Activated T-cell treated with anti-CD3 and anti-CD28 coated beads, Interleukin-2, amount 50 U/mL, for 72 hours (primary cell): ENCODE measurements around the gene POLR3E. TPM values are rescaled to one million over a fixed set of nuclear protein-coding genes. Genes with fewer than 3 reads are reported as not detected.

Experiments
- ATAC-seq, 2 donors: fragments of 150-1000 bp; cut with Tn5 transposase; replicated peaks in 1 of 2; 2 replicates each; pipeline ENCODE4 v1.10.0; 2021; ENCODE audit warnings: moderate library complexity in 2 of 2, mild to moderate bottlenecking in 1 of 2
- DNase-seq, 2 donors: peaks; one replicate each; pipeline ENCODE4 v3.0.0; 2021 to 2022; ENCODE audit warnings: mixed read lengths in 1 of 2
- H3K27ac Mint-ChIP-seq: one replicate; pipeline ENCODE4 v1.8.0; 2022; ENCODE audit warnings: mild to moderate bottlenecking, moderate library complexity, mixed read lengths
- H3K27me3 Mint-ChIP-seq: one replicate; pipeline ENCODE4 v1.8.0; 2022; ENCODE audit warnings: low read depth, mixed read lengths
- H3K36me3 Mint-ChIP-seq, 2 donors: one replicate each; pipeline ENCODE4 v1.8.0; 2022; ENCODE audit warnings: mixed read lengths in 2 of 2, mild to moderate bottlenecking in 1 of 2; ENCODE audit not compliant: insufficient read depth in 2 of 2
- H3K4me1 Mint-ChIP-seq: one replicate; pipeline ENCODE4 v1.8.0; 2022; ENCODE audit warnings: low read depth, mixed read lengths
- H3K4me3 Mint-ChIP-seq, 2 donors: one replicate each; pipeline ENCODE4 v1.8.0; 2022; ENCODE audit warnings: mild to moderate bottlenecking in 2 of 2, mixed read lengths in 2 of 2, moderate library complexity in 2 of 2
- H3K9me3 Mint-ChIP-seq, 2 donors: one replicate each; pipeline ENCODE4 v1.8.0; 2022; ENCODE audit warnings: mixed read lengths in 2 of 2
- total RNA-seq, 2 donors: library from RNA; stranded (reverse); gene quantifications; one replicate each; pipeline ENCODE4 v1.2.3, GENCODE V29; 2022

Gene POLR3E
- total RNA-seq, 2 donors from 2014 or later: 57.5 to 59.5 TPM

DNA sequence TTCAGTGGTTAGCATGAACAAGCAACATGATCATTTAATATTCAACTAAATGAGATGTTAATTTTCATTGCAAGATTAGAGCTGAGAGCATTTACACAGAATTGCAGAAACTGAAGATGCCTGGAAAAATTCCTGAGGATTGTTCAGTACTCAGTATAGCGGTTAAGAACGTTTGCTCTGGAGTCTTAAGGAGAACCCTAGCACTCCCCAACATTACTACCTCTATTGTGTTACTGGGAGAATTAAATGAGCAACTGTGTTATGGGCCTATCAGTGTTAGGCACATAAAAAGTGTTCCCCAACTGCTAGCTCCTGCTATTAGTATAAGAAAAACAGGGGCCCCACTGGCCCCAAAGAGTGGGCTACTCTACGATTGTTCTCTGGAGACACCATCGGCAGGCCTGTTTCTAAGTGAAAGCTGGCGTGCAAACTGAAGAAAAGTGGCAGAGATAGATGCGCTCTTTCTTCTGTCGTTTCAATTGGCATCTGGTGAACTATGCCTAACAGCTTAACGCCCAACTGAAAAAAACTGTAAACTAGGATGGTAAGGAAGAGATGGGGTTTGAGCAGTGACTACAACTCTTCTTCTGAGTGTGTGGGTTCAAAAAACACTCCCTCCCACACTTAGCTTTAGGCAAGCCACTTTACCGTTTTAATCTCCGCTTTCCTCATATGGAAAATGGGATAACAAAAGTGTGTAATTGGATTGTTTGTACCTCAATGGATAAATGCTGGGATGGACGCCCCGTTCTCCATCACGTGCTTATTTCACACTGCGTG is 75.9 kb downstream of the POLR3E start:
- H3K9me3 Mint-ChIP-seq: no peaks in the 10 kb centered on the region
- peaks cover 2 to 8% of the 10 kb centered on the region in 2 donors for H3K36me3 Mint-ChIP-seq
- ATAC-seq (peak in 1 of 2 donors; percentile 27), DNase-seq (peak in 1 of 2 donors; percentile 18)
- peaks cover 58% of the 10 kb centered on the region for H3K4me1 Mint-ChIP-seq
- peak overlapping the region; percentile 99 for H3K27ac Mint-ChIP-seq
- H3K27me3 Mint-ChIP-seq: no peaks in the 10 kb centered on the region
- peak overlapping the region; percentile 98 to 100 for H3K4me3 Mint-ChIP-seq

GRCh38 chr16:22373662-22374310 is 76.6 kb downstream of the POLR3E start:
- Mint-ChIP-seq H3K4me3 (peak overlapping the region; percentile 98 to 100), H3K27me3 (no peaks in the 10 kb centered on the region), H3K27ac (peak overlapping the region; percentile 99), H3K4me1 (peaks cover 51% of the 10 kb centered on the region), H3K9me3 (no peaks in the 10 kb centered on the region), H3K36me3 (peaks cover 2 to 6% of the 10 kb centered on the region in 2 donors)
- DNase-seq (peak; percentile 41 to 53), ATAC-seq (peak; percentile 12 to 15)

DNA sequence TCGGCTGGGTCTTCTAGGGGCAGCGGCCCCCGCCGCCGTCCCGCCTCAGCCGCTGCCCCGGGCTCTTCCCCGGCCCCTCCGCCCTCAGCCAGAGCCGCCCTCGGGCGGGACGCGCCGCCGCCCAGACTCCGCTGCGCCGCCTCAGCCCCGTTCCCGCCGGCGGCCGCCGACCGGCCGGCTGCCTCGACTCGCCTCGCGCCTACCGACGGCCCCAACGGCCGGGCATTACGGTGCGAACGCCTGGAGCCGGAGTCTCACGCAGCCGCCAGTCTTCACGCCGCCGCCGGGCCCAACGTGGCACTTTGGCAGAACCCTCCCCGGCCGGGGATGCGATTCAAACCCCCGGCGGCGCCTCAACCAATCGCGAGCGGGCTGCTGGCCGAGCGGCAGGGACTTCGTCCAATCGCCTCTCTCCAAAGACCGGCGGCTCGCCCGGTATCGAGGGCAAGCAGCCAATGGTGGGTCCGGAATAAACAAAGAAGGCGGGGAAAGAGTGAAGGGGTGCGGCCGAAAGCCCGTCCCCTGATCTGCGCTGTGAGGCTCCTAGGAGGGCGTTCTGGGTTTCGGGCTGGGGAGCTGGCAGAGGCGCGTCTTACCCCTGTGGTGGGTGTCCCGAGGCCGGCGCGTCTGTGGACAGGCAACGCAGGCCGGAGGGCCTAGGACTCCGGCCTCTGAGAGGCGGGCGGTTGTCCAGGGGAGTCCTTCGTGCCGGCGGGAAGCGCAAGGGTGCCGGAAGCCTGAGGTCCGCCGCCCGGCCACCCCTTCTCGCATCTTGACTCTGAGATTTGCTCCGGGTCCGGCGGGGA is 77.3 kb downstream of the POLR3E start, which contains the start of gene CDR2:
Gene CDR2, minus strand, starts transcription at position 309 of the 806 bp plus-strand sequence. CDS start 310 bp downstream, outside the sequence.
- H3K27ac Mint-ChIP-seq: peak within 1 kb of the TSS; percentile 99
- peak within 1 kb of the TSS; percentile 98 to 100 for H3K4me3 Mint-ChIP-seq
- no peaks in the 10 kb centered on the region for H3K9me3 Mint-ChIP-seq
- H3K27me3 Mint-ChIP-seq: no peaks in the 10 kb centered on the region
- ATAC-seq (peak; percentile 91 to 93), DNase-seq (peak; percentile 99)
- H3K36me3 Mint-ChIP-seq: peaks cover 2 to 5% of the 10 kb centered on the region in 2 donors
- peaks cover 44% of the 10 kb centered on the region for H3K4me1 Mint-ChIP-seq

DNA sequence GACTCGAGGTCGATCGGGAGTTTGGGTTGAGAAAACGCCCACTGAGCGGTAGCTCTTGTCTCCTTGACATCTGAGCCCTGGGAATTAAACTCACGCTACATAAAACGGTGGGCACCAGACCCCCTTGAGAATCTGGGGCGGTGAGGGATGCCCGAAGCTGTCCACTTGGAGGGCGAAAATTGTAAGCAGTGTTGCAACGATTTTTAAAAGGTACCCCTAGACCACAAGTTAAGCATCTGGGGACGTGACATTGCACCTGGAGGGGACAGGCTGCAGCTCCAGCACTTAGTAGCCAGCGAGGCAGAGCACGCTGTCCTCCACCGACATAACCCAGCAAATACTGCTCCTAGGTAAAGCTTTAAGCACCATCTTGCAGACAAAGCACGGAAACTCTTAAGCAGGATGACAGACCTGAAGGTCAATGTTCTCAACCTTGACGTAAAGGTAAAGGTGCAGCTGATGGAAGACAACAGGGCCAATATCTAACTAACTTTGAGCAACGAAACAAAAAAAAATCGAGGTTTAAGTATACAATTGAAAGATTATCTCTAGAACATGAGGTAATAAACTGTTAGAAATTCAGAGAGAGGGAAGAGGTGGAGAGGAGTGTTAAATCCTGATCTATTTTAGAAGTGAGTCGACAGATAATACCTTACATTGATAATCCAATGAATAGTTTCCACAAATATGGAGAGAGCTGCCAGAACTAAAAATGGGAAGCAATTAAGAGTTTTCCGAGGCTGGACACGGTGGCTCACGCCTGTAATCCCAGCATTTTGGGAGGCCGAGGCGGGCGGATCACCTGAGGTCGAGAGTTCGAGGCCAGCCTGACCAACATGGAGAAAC is 78.1 kb downstream of the POLR3E start:
- no peak for ATAC-seq
- peak in 1 of 2 donors; percentile 4 for DNase-seq
- Mint-ChIP-seq H3K27ac (peak overlapping the region; percentile 61), H3K9me3 (no peaks in the 10 kb centered on the region), H3K4me3 (peak overlapping the region; percentile 98 to 100), H3K36me3 (peaks cover 2 to 5% of the 10 kb centered on the region in 2 donors), H3K4me1 (peaks cover 36% of the 10 kb centered on the region), H3K27me3 (no peaks in the 10 kb centered on the region)

DNA sequence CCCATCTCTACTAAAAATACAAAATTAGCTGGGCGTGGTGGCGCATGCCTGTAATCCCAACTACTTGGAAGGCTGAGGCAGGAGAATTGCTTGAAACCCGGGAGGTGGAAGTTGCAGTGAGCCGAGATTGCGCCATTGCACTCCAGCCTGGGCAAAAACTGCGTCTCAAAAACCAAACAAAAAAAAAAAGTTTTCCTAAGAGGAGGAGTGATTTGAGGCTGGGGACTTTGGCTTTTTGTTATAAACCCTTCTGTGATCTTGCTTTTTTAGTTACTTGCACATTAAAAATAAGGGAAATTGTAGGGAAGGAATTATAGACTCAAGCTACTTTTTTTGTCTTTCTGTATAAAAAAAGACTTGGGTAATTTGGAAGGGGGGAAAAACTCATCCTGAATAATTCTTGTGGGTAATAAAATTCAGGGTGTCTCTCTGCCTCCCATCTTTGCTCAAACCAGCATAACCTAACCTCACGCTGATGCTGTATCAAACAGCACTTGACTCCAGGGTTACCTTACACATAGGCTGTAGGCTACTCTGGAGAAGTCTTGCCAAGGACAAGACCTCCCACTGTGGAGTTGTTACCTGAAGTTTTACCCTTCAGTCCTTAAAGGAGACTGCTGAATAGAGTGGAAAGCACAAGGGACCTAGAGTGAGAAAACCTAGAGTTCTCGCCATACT is 78.9 kb downstream of the POLR3E start:
- Mint-ChIP-seq H3K27me3 (no peaks in the 10 kb centered on the region), H3K9me3 (no peaks in the 10 kb centered on the region), H3K4me1 (peaks cover 35% of the 10 kb centered on the region), H3K36me3 (peaks cover 4 to 5% of the 10 kb centered on the region in 2 donors), H3K4me3 (peak overlapping the region; percentile 47 to 98), H3K27ac (peak overlapping the region; percentile 71)
- DNase-seq (no peak), ATAC-seq (no peak)

DNA sequence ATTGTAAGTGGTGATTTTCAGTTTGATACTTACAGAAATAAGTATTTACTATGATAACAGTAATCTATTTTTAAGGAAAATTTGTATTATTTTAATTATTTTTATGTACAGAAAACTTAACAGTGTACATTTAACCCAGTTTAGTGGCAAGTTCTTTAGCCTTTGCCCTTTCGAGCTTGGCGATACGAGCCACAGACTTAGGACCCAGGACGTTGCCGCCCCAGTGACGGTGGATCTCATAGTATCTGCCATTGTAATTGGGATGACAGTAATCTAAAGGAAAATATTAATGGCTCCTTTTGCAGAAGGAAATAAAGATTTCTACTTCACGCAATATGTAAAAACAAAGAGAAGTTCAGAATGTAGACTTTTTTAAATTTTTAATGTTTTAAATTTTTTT is 82.4 kb downstream of the POLR3E start:
- DNase-seq (no peak), ATAC-seq (no peak)
- Mint-ChIP-seq H3K36me3 (peaks cover 0 to 1% of the 10 kb centered on the region in 2 donors), H3K4me1 (peaks cover 22% of the 10 kb centered on the region), H3K27me3 (no peaks in the 10 kb centered on the region), H3K4me3 (no peak overlapping the region), H3K9me3 (no peaks in the 10 kb centered on the region), H3K27ac (no peak overlapping the region)

GRCh38 chr16:22380529-22380928 is 83.3 kb downstream of the POLR3E start:
- Mint-ChIP-seq H3K27ac (peak overlapping the region; percentile 7), H3K4me3 (no peak overlapping the region), H3K27me3 (no peaks in the 10 kb centered on the region), H3K36me3 (peaks cover 0 to 1% of the 10 kb centered on the region in 2 donors), H3K4me1 (peaks cover 15% of the 10 kb centered on the region), H3K9me3 (no peaks in the 10 kb centered on the region)
- DNase-seq: no peak
- ATAC-seq: no peak

- H3K27ac Mint-ChIP-seq: peak overlapping the region; percentile 10
- no peaks in the 10 kb centered on the region for H3K9me3 Mint-ChIP-seq
- no peak for ATAC-seq
- peaks cover 12% of the 10 kb centered on the region for H3K4me1 Mint-ChIP-seq
- DNase-seq: no peak
- peaks cover 0 to 1% of the 10 kb centered on the region in 2 donors for H3K36me3 Mint-ChIP-seq
- no peaks in the 10 kb centered on the region for H3K27me3 Mint-ChIP-seq
- H3K4me3 Mint-ChIP-seq: no peak overlapping the region
These were observed 84.2 kb downstream of the POLR3E start for GRCh38 chr16:22381392-22381791.

DNA sequence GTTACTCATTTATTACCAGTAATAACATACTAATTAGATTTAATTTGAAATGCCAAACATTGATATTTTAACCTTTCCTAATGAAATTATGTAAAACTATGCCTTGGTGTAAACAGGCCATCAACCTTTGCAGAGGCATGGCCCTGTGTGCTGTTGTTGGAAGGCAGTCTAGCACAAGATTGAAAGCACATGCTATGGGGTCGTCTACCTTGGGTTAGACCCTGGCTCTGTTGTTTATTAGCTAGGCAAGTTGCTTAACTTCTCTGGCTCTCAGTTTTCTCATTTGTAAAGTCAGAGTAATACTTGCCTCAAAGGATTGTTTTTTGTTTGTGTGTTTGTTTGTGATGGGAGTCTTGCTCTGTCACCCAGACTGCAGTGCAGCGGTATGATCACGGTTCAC is 86.6 kb downstream of the POLR3E start:
- H3K36me3 Mint-ChIP-seq: peaks cover 0 to 1% of the 10 kb centered on the region in 2 donors
- no peaks in the 10 kb centered on the region for H3K9me3 Mint-ChIP-seq
- ATAC-seq: no peak

More for the DNA sequence above, 86.6 kb downstream of the POLR3E start:
- DNase-seq: no peak
- Mint-ChIP-seq H3K27ac (no peak overlapping the region), H3K4me1 (peaks cover 12% of the 10 kb centered on the region), H3K27me3 (no peaks in the 10 kb centered on the region), H3K4me3 (no peak overlapping the region)
